OCI-LY7 (cell line): ENCODE data around the gene RAB20. TPM values are rescaled to one million over a fixed set of nuclear protein-coding genes. Genes with fewer than 3 reads are reported as not detected.
"Not testable (repeated sequence)": the region's sequence is repeated elsewhere in the genome, so short reads cannot be mapped to it uniquely, and the experiment has no call there.

Experiments used
- BruUV-seq: library from RNA; stranded (reverse); fragments of 400-500 nt; replicated peaks from 2 replicates; lab custom pipeline; 2021; lab: Mats Ljungman, UMichigan
- CTCF ChIA-PET: fragments of 300-600 bp; sonication (Branson Sonifier 250); formaldehyde crosslinking; loops from one replicate; lab custom pipeline; 2022; ENCODE audit warnings: antibody characterized with exemption; ENCODE audit not compliant: unreplicated experiment; lab: Charles Lee
- POLR2A ChIA-PET: fragments of 300-600 bp; sonication (Branson Sonifier 250); formaldehyde crosslinking; loops from one replicate; lab custom pipeline; 2022; ENCODE audit warnings: antibody characterized with exemption; lab: Charles Lee
- DNase-seq: peaks from one replicate; pipeline ENCODE4 v3.0.0-alpha.2; 2015; ENCODE audit warnings: low spot score
- H2AFZ ChIP-seq: fragments of 200-600 bp; sonication (generic), shearing (Covaris generic); 2 replicates; pipeline ENCODE4 v1.6.1; 2014; ENCODE audit warnings: mild to moderate bottlenecking, antibody characterized with exemption, low read length, moderate library complexity
- H3K27ac ChIP-seq: fragments of 200-600 bp; sonication (generic); 2 replicates; pipeline ENCODE4 v1.5.1; 2014; ENCODE audit warnings: mixed run types, low read depth, mild to moderate bottlenecking, moderate library complexity, low read length, inconsistent platforms; ENCODE audit not compliant: poor library complexity, severe bottlenecking
- H3K36me3 ChIP-seq: fragments of 200-600 bp; sonication (generic); 2 replicates; pipeline ENCODE4 v1.6.1; 2014; ENCODE audit warnings: mild to moderate bottlenecking, antibody characterized with exemption, low read length, moderate library complexity, mixed read lengths; ENCODE audit not compliant: insufficient read depth
- H3K4me1 ChIP-seq: fragments of 200-600 bp; sonication (generic); 2 replicates; pipeline ENCODE4 v1.5.1; 2014; ENCODE audit warnings: mild to moderate bottlenecking, low read length; ENCODE audit not compliant: insufficient read depth, poor library complexity, severe bottlenecking
- H3K4me2 ChIP-seq: fragments of 200-600 bp; sonication (generic); 2 replicates; pipeline ENCODE4 v1.6.1; 2014; ENCODE audit warnings: mild to moderate bottlenecking, low read length
- H3K4me3 ChIP-seq: fragments of 200-600 bp; sonication (generic); 2 replicates; pipeline ENCODE4 v1.5.1; 2014; ENCODE audit warnings: mild to moderate bottlenecking, low read depth, low read length; ENCODE audit not compliant: poor library complexity, severe bottlenecking
- H3K79me2 ChIP-seq: fragments of 200-600 bp; sonication (generic); 2 replicates; pipeline ENCODE4 v1.6.1; 2016; ENCODE audit warnings: low read depth, mild to moderate bottlenecking, low read length, moderate library complexity, mixed read lengths; ENCODE audit not compliant: insufficient read depth
- H3K9me2 ChIP-seq: fragments of 200-600 bp; sonication (generic); 2 replicates; pipeline ENCODE4 v1.6.1; 2016; ENCODE audit warnings: mild to moderate bottlenecking, low read length, mixed read lengths; ENCODE audit not compliant: insufficient read depth
- H3K9me3 ChIP-seq: fragments of 200-600 bp; sonication (generic); 2 replicates; pipeline ENCODE4 v1.6.1; 2014; ENCODE audit warnings: mild to moderate bottlenecking, mixed run types, low read length, mixed read lengths
- H4K20me1 ChIP-seq: fragments of 200-600 bp; sonication (generic); 2 replicates; pipeline ENCODE4 v1.6.1; 2014; ENCODE audit warnings: mild to moderate bottlenecking, antibody characterized with exemption, low read length, moderate library complexity, mixed read lengths; ENCODE audit not compliant: insufficient read depth
- EZH2phosphoT487 ChIP-seq: fragments of 200-600 bp; sonication (generic); IDR thresholded peaks from 2 replicates; pipeline ENCODE4 v1.6.1; 2018; ENCODE audit warnings: low read depth, borderline replicate concordance, mild to moderate bottlenecking, mixed run types, antibody characterized with exemption, low read length, moderate library complexity, mixed read lengths
- intact Hi-C: fragments of 100-400 bp; cut with micrococcal nuclease; formaldehyde crosslinking; loops from one replicate; pipeline ENCODE4 v1.10.0; 2022; ENCODE audit not compliant: unreplicated experiment
- total RNA-seq, 2 experiments: library from RNA; depleted of rRNA in 1 of 2; stranded (reverse); fragments of >200 nt in 1 of 2; shearing (Covaris generic) in 1 of 2; gene quantifications; 2 replicates each; pipeline ENCODE4 v1.2.3, GENCODE V29; 2014 to 2022
- TF ChIP-seq, protein P1 (sequence below): fragments of 200-600 bp; sonication (generic); conservative IDR thresholded peaks from 2 replicates; pipeline ENCODE4 v1.5.1; 2014; ENCODE audit warnings: mild to moderate bottlenecking, antibody characterized with exemption, low read length, moderate library complexity, mixed read lengths

Gene RAB20
- total RNA-seq, 2 experiments from 2014 or later = not detected

DNA sequence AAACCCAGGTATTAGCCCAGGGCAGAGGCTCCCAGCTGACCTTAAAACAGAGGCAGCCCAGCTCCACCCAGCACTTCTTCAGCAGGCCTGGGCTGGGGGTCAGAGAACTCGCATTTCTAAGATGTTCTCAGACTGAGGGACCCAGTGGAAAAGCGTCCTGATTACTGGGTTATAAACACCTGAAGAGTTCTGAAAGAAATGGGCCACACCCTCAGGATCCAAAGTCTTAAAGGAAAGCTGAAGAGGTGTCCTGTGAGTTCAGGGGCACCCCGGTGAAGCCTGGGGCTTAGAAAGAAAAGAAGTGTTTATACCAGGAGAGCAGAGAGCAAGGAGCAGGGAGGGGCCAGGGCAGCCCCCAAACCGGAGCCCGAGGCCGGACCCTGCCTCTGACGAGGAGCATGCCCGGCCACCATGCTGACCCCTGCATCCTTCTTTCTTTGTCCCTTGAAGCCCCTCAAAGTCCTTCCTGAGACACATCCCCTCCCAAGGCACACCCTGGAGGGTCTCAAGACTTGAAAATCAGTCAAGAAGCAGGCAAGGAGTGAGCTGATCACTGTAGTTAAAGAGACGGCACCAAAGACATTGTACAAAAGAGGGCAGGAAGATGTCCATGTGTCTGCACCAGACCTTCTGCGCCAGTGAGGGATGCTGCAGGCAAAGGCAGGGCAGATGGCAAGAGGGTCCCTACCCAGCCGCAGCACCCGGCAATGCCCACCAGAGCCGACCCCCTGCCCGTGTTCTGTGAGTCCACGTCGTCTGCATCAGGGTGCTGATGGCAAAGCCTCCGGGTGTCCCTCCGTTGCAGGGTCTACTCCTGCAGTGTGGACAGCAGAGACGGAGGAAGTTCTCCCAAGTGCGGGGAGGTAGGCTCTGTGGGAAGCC lies 10.6 kb upstream of the RAB20 start:
- no peak overlapping the region for H2AFZ ChIP-seq
- no peak overlapping the region for H3K4me2 ChIP-seq
- H3K27ac ChIP-seq = no peak overlapping the region
- H3K36me3 ChIP-seq = no peaks in the 10 kb centered on the region
- CTCF ChIA-PET = no interaction called here
- H3K79me2 ChIP-seq = no peaks in the 10 kb centered on the region
- H3K9me3 ChIP-seq = no peaks in the 10 kb centered on the region
- TF ChIP-seq EZH2phosphoT487 = no peak
- TF ChIP-seq, protein P1, sequence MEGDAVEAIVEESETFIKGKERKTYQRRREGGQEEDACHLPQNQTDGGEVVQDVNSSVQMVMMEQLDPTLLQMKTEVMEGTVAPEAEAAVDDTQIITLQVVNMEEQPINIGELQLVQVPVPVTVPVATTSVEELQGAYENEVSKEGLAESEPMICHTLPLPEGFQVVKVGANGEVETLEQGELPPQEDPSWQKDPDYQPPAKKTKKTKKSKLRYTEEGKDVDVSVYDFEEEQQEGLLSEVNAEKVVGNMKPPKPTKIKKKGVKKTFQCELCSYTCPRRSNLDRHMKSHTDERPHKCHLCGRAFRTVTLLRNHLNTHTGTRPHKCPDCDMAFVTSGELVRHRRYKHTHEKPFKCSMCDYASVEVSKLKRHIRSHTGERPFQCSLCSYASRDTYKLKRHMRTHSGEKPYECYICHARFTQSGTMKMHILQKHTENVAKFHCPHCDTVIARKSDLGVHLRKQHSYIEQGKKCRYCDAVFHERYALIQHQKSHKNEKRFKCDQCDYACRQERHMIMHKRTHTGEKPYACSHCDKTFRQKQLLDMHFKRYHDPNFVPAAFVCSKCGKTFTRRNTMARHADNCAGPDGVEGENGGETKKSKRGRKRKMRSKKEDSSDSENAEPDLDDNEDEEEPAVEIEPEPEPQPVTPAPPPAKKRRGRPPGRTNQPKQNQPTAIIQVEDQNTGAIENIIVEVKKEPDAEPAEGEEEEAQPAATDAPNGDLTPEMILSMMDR = no peak
- H3K9me2 ChIP-seq = no peaks in the 10 kb centered on the region
- POLR2A ChIA-PET = no interaction called here
- H4K20me1 ChIP-seq = no peaks in the 10 kb centered on the region
- H3K4me3 ChIP-seq = no peak overlapping the region
- BruUV-seq = no TSS peak
- intact Hi-C loops = no loop called here
- no peak for DNase-seq
- no peaks in the 10 kb centered on the region for H3K4me1 ChIP-seq

DNA sequence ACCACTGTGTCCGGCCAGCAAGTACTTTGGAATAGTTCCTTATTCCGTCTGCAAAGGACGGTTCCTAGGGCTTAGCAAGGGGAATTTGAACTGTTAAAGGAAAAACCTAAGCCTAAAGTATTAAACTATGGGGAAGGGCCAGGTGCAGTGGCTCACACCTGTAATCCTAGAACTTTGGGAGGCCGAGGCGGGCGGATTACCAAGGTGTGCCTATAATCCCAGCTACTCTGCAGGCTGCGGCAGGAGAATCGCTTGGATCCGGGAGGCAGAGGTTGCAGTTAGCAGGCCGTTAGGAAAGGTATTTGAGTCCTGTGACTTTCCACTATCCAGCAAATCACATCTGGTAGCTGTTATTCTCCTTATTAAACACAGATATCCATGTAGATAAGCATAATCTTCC lies 9.4 kb upstream of the RAB20 start:
- intact Hi-C loops = no loop called here
- Histone ChIP-seq H3K9me3 (no peaks in the 10 kb centered on the region), H3K4me3 (no peak overlapping the region), H3K27ac (no peak overlapping the region), H3K9me2 (no peaks in the 10 kb centered on the region), H3K4me1 (no peaks in the 10 kb centered on the region), H2AFZ (no peak overlapping the region), H3K4me2 (no peak overlapping the region), H4K20me1 (no peaks in the 10 kb centered on the region), H3K79me2 (no peaks in the 10 kb centered on the region), H3K36me3 (no peaks in the 10 kb centered on the region)
- no peak for DNase-seq
- no peak for TF ChIP-seq EZH2phosphoT487
- TF ChIP-seq, protein P1 = no peak
- ChIA-PET CTCF (no interaction called here), POLR2A (no interaction called here)
- BruUV-seq = no TSS peak

DNA sequence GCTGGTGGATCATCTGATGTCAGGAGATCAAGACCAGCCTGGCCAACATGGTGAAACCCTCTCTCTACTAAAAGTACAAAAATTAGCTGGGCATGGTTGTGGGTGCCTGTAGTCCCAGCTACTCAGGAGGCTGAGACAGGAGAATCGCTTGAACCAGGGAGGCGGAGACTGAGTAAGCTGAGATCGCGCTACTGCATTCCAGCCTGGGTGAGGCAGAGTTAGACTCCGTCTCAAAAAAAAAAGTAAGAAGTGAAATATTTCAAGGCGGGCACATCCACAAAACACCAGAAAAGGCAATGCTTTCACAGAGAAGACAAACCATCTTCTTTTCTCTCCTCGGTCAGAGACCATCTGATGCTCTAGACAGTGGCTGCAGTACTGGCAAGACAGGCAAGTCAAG lies 8.4 kb upstream of the RAB20 start:
- H2AFZ ChIP-seq, H3K79me2 ChIP-seq, H3K36me3 ChIP-seq, H3K4me3 ChIP-seq, H3K4me2 ChIP-seq, H4K20me1 ChIP-seq, H3K9me3 ChIP-seq, H3K4me1 ChIP-seq, H3K27ac ChIP-seq, H3K9me2 ChIP-seq, BruUV-seq, DNase-seq, CTCF ChIA-PET, intact Hi-C loops: not testable (repeated sequence)
- POLR2A ChIA-PET = interaction anchor here (0.6 kb wide), 1 partner anchor 39 kb away, joined by 3 read pairs; no protein-coding TSS in a partner anchor
